ENCODE results near the gene C9orf152.
"Not testable (repeated sequence)": the region's sequence is repeated elsewhere in the genome, so short reads cannot be mapped to it uniquely, and the experiment has no call there.

C9orf152 gene

DNA sequence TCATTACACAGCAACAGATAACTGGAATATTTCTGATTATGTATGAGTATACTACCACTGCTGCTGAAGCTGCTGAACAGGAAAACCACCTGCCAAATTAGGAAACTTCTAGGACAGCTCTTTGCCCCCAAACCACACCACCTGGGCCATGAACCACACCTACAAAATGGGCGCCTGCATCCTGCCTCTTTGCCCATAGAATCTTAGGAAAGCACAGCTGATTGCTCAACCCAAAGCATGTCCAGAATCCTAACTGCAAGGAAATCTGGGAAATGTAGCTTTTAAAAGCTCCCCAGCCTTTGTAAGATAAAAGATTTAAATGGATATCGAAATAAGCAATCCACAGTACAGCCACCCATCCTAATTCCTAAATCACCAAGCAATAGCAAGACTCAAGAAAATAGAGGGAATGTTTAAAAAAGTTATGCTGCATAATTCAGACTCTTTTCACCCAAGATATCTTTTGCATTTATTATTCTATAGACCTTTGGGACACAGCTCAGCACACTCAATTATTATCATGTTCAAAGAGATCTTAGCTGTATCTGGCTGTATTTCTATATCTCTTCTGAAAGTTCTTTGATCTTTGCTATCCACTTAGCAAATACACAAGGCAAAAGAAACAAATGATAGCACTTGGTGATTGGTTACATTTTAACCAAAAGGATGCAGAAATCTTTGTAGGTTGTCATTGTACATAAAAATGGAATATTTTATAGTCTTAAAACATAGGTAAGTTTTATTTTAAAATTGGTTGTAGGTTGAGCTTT, 6.8 kb upstream of the C9orf152 start:
- DNase-seq (ENCODE audit: low spot score): no peak

DNA sequence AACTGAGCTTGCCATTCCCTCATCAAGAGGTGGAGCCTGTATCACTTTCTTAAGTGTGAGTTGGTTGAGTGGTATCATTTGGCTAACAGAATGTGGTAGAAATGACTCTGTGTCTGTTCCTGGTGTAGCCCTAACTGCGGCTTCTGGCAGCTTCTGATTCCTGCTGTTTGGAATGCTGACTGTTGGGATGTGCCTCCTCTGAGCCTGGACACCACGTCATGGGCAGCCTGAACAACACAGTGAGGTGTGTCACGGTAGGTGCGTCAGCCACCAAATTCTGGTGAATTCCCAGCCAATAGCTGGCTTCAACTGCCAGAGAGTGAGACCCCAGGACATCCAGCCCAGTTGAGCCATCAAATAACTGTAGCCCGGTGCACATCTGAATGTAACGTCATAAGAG, 6.1 kb upstream of the C9orf152 start:
- no peak for DNase-seq (ENCODE audit: low spot score)

- DNase-seq (ENCODE audit: low spot score): no peak
Measured at GRCh38 chr9:110213413-110214044, 5.6 kb upstream of the C9orf152 start.

DNA sequence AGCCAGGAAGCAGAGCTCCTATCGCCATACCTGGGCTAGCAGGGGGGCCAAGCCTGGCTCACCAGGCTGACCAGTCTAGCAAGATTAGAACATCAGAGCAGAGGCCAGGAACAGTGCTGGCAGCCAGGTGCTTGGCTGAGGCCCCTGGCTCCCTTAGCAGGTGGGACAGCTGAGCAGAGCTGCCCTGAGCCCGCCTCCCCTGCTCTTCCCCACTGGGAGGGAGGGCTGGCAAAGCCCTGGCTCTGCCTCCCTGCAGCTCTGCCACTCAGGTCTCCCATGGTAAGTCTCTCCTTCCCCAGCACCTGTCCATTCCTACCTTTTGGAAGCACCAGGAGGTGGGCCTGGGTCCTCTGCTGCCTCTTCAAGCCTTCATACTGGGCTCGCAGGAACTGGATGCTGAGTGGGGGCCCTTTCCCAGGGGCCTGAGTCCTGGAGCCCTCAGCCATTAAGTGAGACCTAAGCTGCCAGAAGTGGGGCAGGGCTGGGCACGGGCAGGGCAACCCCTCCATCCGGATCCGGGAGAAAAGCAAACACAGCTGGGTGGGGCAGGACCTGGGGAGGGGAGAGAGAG, 803 bp downstream of the C9orf152 start:
- DNase-seq (ENCODE audit: low spot score): no peak

DNA sequence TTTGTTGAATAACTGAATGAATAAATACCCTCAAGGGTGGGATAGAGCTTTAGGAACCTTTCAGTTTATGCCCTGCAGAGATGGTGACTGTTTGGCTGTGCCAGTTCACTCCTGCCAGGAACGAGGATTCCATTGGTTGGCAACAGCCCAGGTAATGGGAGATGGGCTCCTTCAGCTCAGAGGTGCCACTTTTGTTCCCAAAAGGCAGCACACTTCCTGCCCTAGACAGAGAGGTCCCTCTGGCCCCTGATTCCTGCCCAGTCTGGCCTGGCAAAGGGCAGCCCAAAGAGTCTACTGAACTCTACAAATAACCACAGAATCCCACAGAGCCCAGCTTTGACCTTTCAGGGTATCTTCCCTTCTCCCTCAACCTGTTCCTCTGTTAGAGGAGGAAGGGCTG, 1.6 kb downstream of the C9orf152 start:
- DNase-seq (ENCODE audit: low spot score): no peak

DNA sequence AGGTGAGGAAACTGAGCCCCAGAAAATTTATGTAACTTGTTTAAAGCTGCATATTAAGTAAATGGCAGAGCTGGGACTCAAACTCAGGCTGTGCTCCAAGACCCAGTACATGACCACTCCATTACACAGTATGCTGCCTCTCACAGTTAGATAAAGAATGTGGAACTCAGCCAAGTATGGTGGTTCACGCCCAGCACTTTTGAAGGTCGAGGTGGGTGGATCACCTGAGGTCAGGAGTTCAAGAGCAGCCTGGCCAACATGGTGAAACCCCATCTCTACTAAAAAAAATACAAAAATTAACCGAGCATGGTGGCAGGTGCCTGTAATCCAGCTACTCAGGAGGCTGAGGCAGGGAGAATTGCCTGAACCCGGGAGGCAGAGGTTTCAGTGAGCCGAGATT, 2.3 kb downstream of the C9orf152 start:
- not testable (repeated sequence) for DNase-seq (ENCODE audit: low spot score)

DNA sequence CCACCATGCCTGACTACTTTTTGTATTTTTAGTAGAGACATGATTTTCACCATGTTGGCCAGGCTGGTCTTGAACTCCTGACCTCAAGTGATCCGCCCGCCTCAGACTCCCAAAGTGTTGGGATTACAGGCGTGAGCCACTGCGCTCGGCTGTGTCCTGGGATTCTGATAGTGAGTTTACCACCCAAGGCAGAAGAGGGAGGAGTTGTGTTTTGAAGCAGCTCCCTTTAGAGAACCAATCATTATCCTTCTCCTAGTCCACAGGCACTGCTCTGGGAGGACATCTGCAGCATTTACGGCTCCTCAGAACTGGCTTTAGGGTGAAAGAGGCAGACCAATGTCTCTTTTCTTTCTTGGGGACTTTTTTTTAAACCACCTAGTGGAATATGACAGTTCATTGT, 5.7 kb downstream of the C9orf152 start:
- DNase-seq (ENCODE audit: low spot score): no peak

DNA sequence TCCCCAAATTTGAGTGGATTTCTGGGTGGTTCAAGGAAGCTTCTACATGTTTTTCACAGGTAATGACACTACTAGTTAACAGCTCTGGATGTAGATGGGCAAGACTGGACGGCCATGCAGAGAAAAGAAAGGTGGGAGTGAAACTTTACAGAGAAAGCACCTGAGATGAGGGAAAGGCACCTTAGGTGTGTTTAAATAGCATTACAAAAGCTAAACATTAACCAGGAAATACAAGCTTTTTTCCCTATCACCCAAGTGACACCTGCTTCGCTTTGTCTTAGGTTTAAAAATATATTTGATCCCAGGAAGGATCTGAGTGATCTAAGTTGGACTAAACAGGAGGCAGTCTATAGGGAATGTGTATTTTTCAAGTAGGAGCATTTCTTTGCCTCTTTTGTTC, 8.3 kb downstream of the C9orf152 start:
- no peak for DNase-seq (ENCODE audit: low spot score)

DNA sequence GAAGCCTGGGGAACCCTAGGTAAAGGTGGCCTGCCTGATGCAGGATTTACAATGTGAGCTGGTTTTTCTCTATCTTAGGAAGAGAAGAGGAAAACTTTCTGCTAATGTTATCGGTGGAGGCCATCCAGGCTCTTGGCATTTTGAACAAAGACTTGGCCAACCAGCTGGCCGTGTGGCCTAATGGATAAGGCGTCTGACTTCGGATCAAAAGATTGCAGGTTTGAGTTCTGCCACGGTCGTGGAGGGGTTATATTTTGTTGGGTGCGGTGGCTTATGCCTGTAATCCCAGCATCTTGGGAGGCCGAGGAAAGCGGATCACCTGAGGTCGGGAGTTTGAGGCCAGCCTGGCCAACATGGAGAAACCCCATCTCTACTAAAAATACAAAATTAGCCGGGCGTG, 9.6 kb downstream of the C9orf152 start:
- no peak for DNase-seq (ENCODE audit: low spot score)

DNA sequence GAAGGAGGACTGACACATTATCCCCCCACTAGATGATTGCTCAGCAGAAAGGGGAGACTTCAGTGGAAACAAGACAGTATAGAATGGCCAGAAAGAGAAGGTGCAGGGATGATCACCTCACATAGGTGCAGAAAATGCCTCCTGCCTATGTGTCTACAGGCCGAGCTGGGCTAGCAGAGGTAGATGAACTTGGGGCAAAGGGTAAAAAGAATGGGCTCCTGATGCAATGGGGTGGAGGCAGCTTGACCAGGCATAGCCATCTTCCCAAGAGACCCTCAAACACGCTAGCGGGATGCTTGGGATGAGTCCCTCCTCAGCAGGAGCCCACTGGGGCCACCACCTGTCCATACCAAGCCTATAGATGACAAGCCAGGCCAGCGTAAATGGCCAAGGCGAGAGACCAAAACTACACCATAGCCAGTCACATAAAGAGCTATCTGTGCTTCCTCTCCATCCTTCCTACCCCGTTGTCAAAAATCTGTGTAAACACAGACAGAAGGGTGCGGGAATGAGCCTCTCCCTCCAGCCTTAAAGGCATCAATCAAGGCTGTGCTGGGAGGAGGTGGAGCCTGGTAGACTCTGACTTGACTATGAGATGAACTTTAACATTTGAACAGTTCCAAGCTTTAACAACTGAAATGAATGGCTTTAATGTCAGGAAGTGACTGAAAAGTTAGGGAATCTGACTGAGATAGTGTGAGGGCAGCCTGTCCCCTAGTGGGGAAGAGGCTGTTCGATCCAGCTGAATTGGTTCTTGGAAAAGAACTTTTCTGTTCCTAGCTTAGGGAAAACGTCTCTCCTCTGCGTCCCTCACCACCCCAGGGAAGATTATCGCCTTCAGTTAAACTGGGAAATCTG, 10.4 kb downstream of the C9orf152 start:
- DNase-seq (ENCODE audit: low spot score): no peak

GRCh38 chr9:110196084-110196499, 11.9 kb downstream of the C9orf152 start:
- not testable (repeated sequence) for DNase-seq (ENCODE audit: low spot score)

- DNase-seq (ENCODE audit: low spot score): no peak
Measured at GRCh38 chr9:110192531-110193261, 15.3 kb downstream of the C9orf152 start.

DNA sequence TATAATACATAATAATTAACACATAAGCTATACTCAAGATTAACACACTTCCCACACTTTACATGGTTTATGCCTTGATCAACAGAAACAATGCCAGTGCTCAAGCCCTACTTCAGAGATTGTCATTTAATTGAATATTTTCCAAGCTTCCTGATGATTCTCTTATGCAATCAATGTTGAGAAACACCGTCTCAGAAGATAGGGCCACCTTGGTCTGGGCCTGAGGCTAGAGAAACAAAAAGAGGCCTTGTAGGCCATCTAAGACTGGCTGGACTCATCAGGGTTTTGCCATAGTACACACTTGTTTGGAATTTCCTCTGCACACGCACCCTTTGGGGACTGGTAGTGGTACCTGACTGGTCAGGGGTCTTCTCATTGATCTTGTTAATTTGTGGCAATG, 16.3 kb downstream of the C9orf152 start:
- no peak for DNase-seq (ENCODE audit: low spot score)

DNA sequence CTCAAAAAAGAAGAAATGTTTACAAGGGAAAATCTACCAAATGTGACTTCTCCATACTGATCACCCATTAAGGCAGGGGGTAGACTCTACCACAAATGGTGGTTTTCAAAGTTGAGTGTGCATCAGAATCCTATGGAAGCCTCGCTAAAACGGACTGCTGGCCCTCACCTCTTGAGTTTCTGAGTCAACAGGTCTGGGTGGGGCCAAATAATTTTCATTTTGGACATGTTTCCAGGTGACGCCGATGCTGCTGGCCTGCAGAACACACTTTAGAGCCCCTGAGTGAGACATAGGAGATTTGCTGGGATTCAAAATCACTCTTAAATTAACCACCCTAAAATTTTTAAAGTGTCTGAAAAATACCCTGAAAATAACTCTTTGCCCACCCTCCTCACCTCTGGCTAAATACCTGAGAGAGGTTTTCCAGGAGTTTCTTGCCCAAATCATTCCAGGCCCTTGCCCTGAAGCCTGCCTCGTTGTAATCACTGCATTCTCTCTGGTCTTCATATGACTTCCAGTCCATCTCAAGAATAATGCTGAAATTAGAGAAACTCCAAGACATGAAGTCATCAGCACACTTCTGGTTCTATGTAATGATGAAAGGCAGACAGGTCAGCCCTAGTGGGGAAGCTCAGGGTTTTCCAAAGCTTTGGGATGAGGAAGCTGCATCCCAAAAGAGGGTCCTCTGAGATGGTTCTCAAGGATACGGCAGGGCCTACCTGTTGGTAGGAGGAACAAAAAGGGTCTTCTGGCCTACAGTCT, 18.2 kb downstream of the C9orf152 start:
- no peak for DNase-seq (ENCODE audit: low spot score)

DNA sequence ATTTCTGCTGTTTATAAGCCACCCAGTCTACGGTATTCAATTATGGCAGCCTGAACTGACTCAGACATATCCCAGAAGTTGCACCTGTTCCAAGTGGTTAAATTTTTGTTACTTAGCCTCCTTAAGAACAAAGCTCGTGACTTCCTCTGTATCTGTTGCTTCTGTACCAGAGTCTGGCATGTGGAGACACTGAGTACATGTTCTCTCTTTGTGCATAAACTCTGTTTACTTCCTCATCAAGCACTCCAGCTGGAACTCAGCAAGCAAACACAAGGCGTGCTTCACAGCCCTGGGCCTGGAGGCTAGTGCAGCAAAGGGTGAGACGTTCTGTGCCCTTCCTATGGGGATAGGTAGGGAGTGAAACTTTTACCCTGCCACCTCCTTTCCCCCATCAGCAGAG, 19.0 kb downstream of the C9orf152 start:
- no peak for DNase-seq (ENCODE audit: low spot score)

- no peak for DNase-seq (ENCODE audit: low spot score)
Measured at GRCh38 chr9:110188101-110188500, 19.9 kb downstream of the C9orf152 start.

GRCh38 chr9:110187126-110187525, 20.8 kb downstream of the C9orf152 start:
- DNase-seq (ENCODE audit: low spot score): no peak

- no peak for DNase-seq (ENCODE audit: low spot score)
Measured at GRCh38 chr9:110186254-110186653, 21.7 kb downstream of the C9orf152 start.

- DNase-seq (ENCODE audit: low spot score): no peak
Measured at GRCh38 chr9:110185806-110186205, 22.2 kb downstream of the C9orf152 start.

GRCh38 chr9:110183208-110184145, 24.5 kb downstream of the C9orf152 start:
- no peak for DNase-seq (ENCODE audit: low spot score)
